Mesothelial cell of epicardium (in vitro differentiated cells): ENCODE data around the gene GDPD5. TPM values are rescaled to one million over a fixed set of nuclear protein-coding genes. Genes with fewer than 3 reads are reported as not detected.

Source experiments
- DNase-seq, 2 experiments: peaks; one replicate each; pipeline ENCODE4 v3.0.0; 2021; ENCODE audit warnings: low spot score in 2 of 2; ENCODE audit not compliant: unreplicated experiment in 2 of 2
- H3K27ac Mint-ChIP-seq: 2 replicates; pipeline ENCODE4 v1.8.0; 2021; ENCODE audit warnings: mixed read lengths
- H3K27me3 Mint-ChIP-seq: 2 replicates; pipeline ENCODE4 v1.8.0; 2021; ENCODE audit warnings: low read depth, mixed read lengths
- H3K36me3 Mint-ChIP-seq: 2 replicates; pipeline ENCODE4 v1.8.0; 2021; ENCODE audit warnings: mixed read lengths
- H3K4me1 Mint-ChIP-seq: 2 replicates; pipeline ENCODE4 v1.8.0; 2021; ENCODE audit warnings: mixed read lengths
- H3K4me3 Mint-ChIP-seq: 2 replicates; pipeline ENCODE4 v1.8.0; 2021; ENCODE audit warnings: mild to moderate bottlenecking, moderate library complexity, mixed read lengths
- H3K9me3 Mint-ChIP-seq: 2 replicates; pipeline ENCODE4 v1.8.0; 2021; ENCODE audit warnings: mixed read lengths
- total RNA-seq: library from RNA; stranded (reverse); gene quantifications from 3 replicates; pipeline ENCODE4 v1.2.1, GENCODE V29; 2021
- TF ChIP-seq, protein P1 (sequence below): fragments of 200-600 bp; sonication (generic); IDR thresholded peaks from one replicate; pipeline ENCODE4 v1.5.0; 2021; ENCODE audit warnings: antibody characterized with exemption; ENCODE audit not compliant: unreplicated experiment

Gene GDPD5
- total RNA-seq, 1 donor from 2014 or later: 8.1 TPM

DNA sequence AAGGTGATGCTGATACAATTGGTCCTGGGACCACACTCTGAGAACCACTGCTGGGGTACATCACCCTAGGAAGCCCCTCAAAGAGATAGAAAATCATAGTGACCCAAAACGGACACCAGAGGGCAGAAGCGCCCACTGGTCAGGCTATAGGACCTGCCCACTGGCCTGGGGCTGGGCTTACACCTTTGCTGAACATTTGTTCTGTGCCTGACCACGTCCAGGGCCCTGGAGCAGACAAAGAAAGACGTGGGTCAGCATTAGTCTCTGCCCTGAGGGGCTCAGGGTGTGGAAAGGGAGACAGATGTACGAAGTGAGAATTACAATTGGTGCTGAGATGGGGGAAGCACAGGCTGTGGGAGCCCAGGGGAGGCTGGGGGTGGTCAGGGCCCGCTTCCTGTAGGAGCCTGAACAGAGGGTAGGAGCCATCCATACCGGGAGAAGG is 21.9 kb upstream of the GDPD5 start:
- no peaks in the 10 kb centered on the region for H3K36me3 Mint-ChIP-seq
- H3K9me3 Mint-ChIP-seq: peaks cover 3% of the 10 kb centered on the region
- peaks cover 2% of the 10 kb centered on the region for H3K27me3 Mint-ChIP-seq
- peaks cover 7% of the 10 kb centered on the region for H3K4me1 Mint-ChIP-seq
- TF ChIP-seq, protein P1, sequence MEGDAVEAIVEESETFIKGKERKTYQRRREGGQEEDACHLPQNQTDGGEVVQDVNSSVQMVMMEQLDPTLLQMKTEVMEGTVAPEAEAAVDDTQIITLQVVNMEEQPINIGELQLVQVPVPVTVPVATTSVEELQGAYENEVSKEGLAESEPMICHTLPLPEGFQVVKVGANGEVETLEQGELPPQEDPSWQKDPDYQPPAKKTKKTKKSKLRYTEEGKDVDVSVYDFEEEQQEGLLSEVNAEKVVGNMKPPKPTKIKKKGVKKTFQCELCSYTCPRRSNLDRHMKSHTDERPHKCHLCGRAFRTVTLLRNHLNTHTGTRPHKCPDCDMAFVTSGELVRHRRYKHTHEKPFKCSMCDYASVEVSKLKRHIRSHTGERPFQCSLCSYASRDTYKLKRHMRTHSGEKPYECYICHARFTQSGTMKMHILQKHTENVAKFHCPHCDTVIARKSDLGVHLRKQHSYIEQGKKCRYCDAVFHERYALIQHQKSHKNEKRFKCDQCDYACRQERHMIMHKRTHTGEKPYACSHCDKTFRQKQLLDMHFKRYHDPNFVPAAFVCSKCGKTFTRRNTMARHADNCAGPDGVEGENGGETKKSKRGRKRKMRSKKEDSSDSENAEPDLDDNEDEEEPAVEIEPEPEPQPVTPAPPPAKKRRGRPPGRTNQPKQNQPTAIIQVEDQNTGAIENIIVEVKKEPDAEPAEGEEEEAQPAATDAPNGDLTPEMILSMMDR: peak; percentile 81
- H3K27ac Mint-ChIP-seq: peak overlapping the region; percentile 86
- peak; percentile 51 to 78 for DNase-seq
- no peak overlapping the region for H3K4me3 Mint-ChIP-seq

DNA sequence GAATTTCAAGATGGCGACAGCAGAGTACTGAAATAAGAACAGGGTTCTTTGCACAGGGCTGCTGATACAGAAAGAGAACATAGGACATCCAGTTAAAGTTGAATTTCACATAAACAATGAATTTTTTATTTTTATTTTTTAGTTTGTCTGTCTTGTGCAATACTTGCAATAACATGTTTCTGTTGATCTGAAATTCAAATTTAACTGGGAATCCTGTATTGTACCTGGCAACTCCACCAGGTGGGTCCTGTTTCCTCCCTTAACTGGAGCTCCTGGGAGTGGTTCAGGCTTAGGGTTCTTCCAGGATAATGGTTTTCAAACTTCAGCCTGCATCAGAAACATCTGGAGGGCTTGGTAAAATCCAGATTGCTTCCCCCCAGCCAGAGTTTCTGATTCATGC is 21.4 kb upstream of the GDPD5 start:
- Mint-ChIP-seq H3K27ac (no peak overlapping the region), H3K9me3 (peaks cover 3% of the 10 kb centered on the region), H3K4me3 (no peak overlapping the region), H3K4me1 (peaks cover 7% of the 10 kb centered on the region), H3K27me3 (peaks cover 2% of the 10 kb centered on the region), H3K36me3 (no peaks in the 10 kb centered on the region)
- TF ChIP-seq, protein P1: no peak
- DNase-seq: no peak

DNA sequence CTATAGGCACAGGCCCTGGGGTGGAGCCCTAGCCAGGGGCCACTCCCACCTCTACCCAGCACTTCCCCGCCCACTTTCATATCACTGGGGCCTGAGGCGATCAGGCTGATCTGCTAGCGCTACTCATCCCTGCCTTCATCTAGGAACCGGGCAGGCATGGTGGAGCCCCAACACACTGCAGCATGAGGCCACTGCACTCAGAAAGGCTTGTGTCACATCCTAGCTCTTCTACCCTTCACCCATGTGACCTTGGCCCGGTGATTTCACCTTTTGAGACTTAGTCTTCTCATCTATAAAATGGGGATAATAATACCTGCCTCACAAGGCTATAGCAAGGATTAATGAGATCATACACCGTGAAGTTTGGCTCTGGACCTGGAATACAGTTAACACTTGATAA is 18.1 kb upstream of the GDPD5 start:
- H3K4me1 Mint-ChIP-seq: peaks cover 17% of the 10 kb centered on the region
- H3K27me3 Mint-ChIP-seq: peaks cover 2% of the 10 kb centered on the region
- H3K27ac Mint-ChIP-seq: no peak overlapping the region
- no peaks in the 10 kb centered on the region for H3K9me3 Mint-ChIP-seq
- TF ChIP-seq, protein P1: no peak
- DNase-seq: no peak
- no peaks in the 10 kb centered on the region for H3K36me3 Mint-ChIP-seq
- no peak overlapping the region for H3K4me3 Mint-ChIP-seq

DNA sequence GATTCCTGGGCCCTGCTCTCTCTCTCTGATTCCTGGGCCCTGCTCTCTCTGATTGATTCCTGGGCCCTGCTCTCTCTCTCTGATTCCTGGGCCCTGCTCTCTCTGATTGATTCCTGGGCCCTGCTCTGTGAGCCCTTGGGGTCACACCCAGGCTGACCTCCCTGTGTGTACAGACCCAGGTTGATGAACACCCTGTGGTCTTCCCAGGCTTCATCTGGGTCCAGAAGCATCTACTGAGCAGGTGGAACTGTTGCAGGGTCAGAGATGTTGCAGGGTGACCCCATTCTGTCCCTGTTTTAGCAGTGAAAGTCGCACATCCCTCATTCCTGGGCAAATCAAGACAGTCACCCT is 16.3 kb upstream of the GDPD5 start:
- Mint-ChIP-seq H3K27ac (no peak overlapping the region), H3K36me3 (no peaks in the 10 kb centered on the region), H3K4me3 (no peak overlapping the region), H3K27me3 (peaks cover 2% of the 10 kb centered on the region), H3K9me3 (no peaks in the 10 kb centered on the region), H3K4me1 (peaks cover 13% of the 10 kb centered on the region)
- no peak for DNase-seq
- TF ChIP-seq, protein P1: no peak

DNA sequence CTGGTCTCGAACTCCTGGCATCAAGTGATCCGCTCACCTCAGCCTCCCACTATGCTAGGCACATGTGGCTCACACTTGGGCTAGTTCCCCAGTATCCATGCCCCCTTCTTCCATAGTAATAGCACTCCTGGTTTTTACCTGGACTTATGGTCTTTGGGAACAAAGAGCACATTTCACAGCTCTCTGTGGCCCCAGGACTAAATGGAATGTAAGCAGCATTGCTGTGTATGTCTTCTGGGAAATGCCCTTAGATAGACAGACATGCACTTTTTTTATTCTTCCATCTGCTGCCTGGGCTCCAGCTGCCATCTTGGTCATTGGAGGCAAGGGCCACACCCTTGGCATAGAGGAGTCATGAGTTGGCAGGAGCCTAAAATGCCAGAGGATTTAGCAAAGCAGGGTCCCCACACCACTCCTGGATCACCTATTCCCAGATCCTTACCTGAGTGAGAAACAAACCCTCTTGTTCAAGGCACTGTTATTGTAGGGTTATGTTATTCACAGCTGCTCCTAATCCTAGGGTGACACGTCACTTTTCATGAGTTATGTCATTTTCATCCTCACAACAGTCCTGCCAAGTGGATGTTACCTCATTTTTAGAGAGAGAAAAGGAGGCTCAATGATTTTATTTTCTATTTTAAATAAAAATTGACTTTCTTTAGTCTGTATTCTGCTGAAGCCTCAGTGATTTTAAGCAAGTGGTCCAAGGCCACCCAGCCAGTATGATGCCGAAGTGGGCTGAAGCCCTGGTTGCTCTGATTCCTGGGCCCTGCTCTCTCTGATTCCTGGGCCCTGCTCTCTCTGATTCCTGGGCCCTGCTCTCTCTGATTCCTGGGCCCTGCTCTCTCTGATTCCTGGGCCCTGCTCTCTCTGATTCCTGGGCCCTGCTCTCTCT is 15.7 kb upstream of the GDPD5 start:
- H3K4me1 Mint-ChIP-seq: peaks cover 13% of the 10 kb centered on the region
- DNase-seq: no peak
- H3K27ac Mint-ChIP-seq: no peak overlapping the region
- peaks cover 2% of the 10 kb centered on the region for H3K27me3 Mint-ChIP-seq
- TF ChIP-seq, protein P1: no peak
- no peaks in the 10 kb centered on the region for H3K36me3 Mint-ChIP-seq
- no peak overlapping the region for H3K4me3 Mint-ChIP-seq
- H3K9me3 Mint-ChIP-seq: no peaks in the 10 kb centered on the region
